ENCODE results near the gene PRKG2. TPM values are rescaled to one million over a fixed set of nuclear protein-coding genes. Genes with fewer than 3 reads are reported as not detected.

PRKG2 gene
- polyA plus RNA-seq, 2 of the 4 experiments (the other 2 are of a cell fraction) = 0.96 to 5.3 TPM

DNA sequence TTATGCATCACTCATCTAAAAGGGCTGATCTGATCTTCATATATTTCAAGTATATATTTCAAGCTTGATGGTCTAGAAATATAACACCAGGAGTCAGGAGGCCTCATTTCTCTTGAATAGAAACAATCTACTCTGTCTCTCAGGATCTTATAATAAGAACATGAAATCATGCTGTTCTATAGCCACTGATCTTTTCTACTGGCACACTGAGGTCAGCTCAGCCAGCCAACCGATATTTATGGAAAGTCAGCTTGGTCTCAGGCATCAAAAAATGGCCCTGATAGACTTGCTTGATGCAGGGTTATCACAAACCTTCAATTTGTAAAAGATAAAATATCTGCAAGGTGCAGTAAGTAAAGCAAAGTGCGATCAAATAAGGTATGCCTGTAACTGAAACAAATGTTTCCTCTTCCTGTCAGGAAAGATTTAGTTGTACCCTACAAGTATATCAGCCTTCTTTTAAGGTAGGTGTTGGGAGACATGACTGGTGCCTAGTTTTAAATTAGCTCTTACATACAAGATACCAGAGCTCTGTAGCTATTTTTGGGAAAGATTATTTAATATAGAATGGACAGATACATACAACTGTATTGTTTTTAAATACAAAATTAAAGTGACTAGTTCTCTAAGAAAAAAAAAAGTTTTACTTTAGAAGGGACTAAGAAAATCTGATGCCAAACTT is 121.2 kb downstream of the PRKG2 start:
- 67% methylated on average over 2 of the region's 2 CpGs for WGBS (ENCODE audit: missing lambda C conversion rate)
- ChIA-PET CTCF (interaction anchor here (1.4 kb wide), 1 partner anchor 24 kb away, joined by 3 read pairs; no protein-coding TSS in a partner anchor), POLR2A (no interaction called here)
- H3K27ac ChIP-seq = no peak overlapping the region
- H3K4me3 ChIP-seq = no peak overlapping the region
- no peak for FAIRE-seq
- H3K4me2 ChIP-seq = no peak overlapping the region
- no peak for DNase-seq (ENCODE audit: low read depth in 1 of 2, low spot score in 1 of 2)
- no peaks in the 10 kb centered on the region for H3K4me1 ChIP-seq
- no peaks in the 10 kb centered on the region for H3K9me3 ChIP-seq
- no peak for TF ChIP-seq CBX8 (IDR thresholded peaks at IDR 0.05)
- TF ChIP-seq EHF (CRISPR knock-in tag; IDR thresholded peaks at IDR 0.05) = no peak
- TF ChIP-seq HOXA7 (CRISPR knock-in tag; IDR thresholded peaks at IDR 0.05) = no peak
- TF ChIP-seq MYC (IDR thresholded peaks at IDR 0.05; ENCODE audit: borderline replicate concordance, low read length) = no peak
- no peak for TF ChIP-seq ESRRA (IDR thresholded peaks at IDR 0.05; ENCODE audit: borderline replicate concordance, low read length)
- no peak for TF ChIP-seq BCL3 (IDR thresholded peaks at IDR 0.05)
- no peak for ATAC-seq

DNA sequence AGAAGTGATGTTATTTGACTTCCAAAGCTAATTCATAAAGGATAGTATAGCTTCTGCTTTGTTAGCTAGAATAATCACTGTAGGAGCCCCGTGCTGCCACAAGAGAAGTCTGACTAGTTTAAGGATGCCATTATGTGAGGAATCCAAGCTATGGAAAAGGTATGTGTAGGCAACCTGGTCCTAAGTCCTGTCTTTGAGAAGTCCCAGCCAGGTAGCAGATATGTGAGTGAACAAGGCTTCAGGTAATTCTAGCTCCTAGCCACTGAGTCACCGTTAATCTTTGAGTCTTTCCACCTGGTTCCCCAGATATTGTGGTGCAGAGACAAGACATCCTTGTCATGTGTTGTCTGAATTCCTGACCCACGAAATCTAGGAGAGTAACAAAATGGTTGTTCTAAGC is 129.0 kb downstream of the PRKG2 start:
- DNase-seq (ENCODE audit: low read depth in 1 of 2, low spot score in 1 of 2) = no peak
- CTCF ChIA-PET = interaction anchor here (3.2 kb wide), 1 partner anchor 16 kb away, joined by 9 read pairs; no protein-coding TSS in a partner anchor
- TF ChIP-seq CBX2 (IDR thresholded peaks at IDR 0.05; ENCODE audit: borderline replicate concordance, low read depth) (no peak), HMGXB4 (CRISPR knock-in tag; IDR thresholded peaks at IDR 0.05; ENCODE audit: borderline replicate concordance) (no peak), NFE2L2 (conservative IDR thresholded peaks at IDR 0.05; ENCODE audit: low read length) (no peak), BHLHE40 (IDR thresholded peaks at IDR 0.05; ENCODE audit: low read depth, low read length) (no peak), KDM1A (IDR thresholded peaks at IDR 0.05; ENCODE audit: low read depth) (no peak), HOXB5 (CRISPR knock-in tag; IDR thresholded peaks at IDR 0.05) (no peak), POLR2A (IDR thresholded peaks at IDR 0.05; ENCODE audit: low read length) (no peak), MYC (IDR thresholded peaks at IDR 0.05; ENCODE audit: borderline replicate concordance, low read length) (no peak), EHF (CRISPR knock-in tag; IDR thresholded peaks at IDR 0.05) (no peak), RNF2 (IDR thresholded peaks at IDR 0.05; ENCODE audit: borderline replicate concordance, low read depth) (no peak), NPAS2 (CRISPR knock-in tag; IDR thresholded peaks at IDR 0.05; ENCODE audit: borderline replicate concordance) (no peak), RCOR1 (IDR thresholded peaks at IDR 0.05; ENCODE audit: low read depth, low read length) (no peak), NR3C1 (IDR thresholded peaks at IDR 0.05) (no peak), JUNB (IDR thresholded peaks at IDR 0.05) (no peak), FOXS1 (CRISPR knock-in tag; IDR thresholded peaks at IDR 0.05) (no peak)
- TF ChIP-seq, protein P1, sequence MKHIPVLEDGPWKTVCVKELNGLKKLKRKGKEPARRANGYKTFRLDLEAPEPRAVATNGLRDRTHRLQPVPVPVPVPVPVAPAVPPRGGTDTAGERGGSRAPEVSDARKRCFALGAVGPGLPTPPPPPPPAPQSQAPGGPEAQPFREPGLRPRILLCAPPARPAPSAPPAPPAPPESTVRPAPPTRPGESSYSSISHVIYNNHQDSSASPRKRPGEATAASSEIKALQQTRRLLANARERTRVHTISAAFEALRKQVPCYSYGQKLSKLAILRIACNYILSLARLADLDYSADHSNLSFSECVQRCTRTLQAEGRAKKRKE (CRISPR knock-in tag; IDR thresholded peaks at IDR 0.05; ENCODE audit: low read depth) = no peak
- Histone ChIP-seq H3K4me3 (no peak overlapping the region), H3K9me3 (no peaks in the 10 kb centered on the region), H3K27ac (no peak overlapping the region), H3K4me2 (no peak overlapping the region), H3K4me1 (no peaks in the 10 kb centered on the region)
- POLR2A ChIA-PET = no interaction called here
- 51% methylated on average over 3 of the region's 3 CpGs for WGBS (ENCODE audit: missing lambda C conversion rate)
- FAIRE-seq = no peak
- ATAC-seq = no peak

DNA sequence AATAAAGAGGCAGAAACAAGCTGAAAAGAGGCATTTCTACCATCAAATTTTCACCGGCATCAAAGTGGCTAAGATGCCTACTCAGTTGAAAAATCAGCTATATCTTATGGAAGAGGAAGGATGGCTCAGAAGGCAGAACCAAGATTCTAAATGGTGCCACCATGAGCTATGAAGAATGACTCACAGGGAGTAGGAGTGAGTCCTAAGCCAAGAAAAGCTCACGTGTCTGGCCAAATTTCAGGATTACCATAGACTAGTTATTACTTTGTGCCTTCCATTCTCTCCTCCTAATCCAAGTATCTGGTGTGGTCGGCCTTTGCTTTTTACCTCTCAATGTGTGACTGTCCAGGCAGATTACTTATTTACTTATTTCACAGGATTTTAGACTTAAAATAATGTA is 129.7 kb downstream of the PRKG2 start:
- 51% methylated on average over 3 of the region's 3 CpGs for WGBS (ENCODE audit: missing lambda C conversion rate)
- DNase-seq (ENCODE audit: low read depth in 1 of 2, low spot score in 1 of 2) (no peak), FAIRE-seq (no peak), ATAC-seq (no peak)
- TF ChIP-seq ESRRA (IDR thresholded peaks at IDR 0.05; ENCODE audit: borderline replicate concordance, low read length) (no peak), JUNB (IDR thresholded peaks at IDR 0.05) (no peak), HDAC2 (IDR thresholded peaks at IDR 0.05) (no peak), REST (IDR thresholded peaks at IDR 0.05) (no peak), FOXS1 (CRISPR knock-in tag; IDR thresholded peaks at IDR 0.05) (no peak), POLR2A (IDR thresholded peaks at IDR 0.05; ENCODE audit: low read length) (no peak), MAZ (IDR thresholded peaks at IDR 0.05; ENCODE audit: borderline replicate concordance, low read depth, low read length) (no peak)
- Histone ChIP-seq H3K9me3 (no peaks in the 10 kb centered on the region), H3K4me2 (no peak overlapping the region), H3K4me1 (no peaks in the 10 kb centered on the region), H3K4me3 (no peak overlapping the region), H3K27ac (no peak overlapping the region)
- ChIA-PET POLR2A (no interaction called here), CTCF (interaction anchor here (3.2 kb wide), 1 partner anchor 15 kb away, joined by 9 read pairs; no protein-coding TSS in a partner anchor)
